Right renal pelvis (tissue), 4 donors: ENCODE measurements around the gene FOXR1. TPM values are rescaled to one million over a fixed set of nuclear protein-coding genes. Genes with fewer than 3 reads are reported as not detected.
"Not testable (repeated sequence)": the region's sequence is repeated elsewhere in the genome, so short reads cannot be mapped to it uniquely, and the experiment has no call there.

Source experiments
- DNase-seq, 4 donors: peaks; one replicate each; pipeline ENCODE4 v3.0.0-alpha.2; 2013; ENCODE audit warnings: low read depth in 4 of 4, low spot score in 3 of 4, missing footprints in 1 of 4
- polyA plus RNA-seq, 4 donors: library from polyadenylated mRNA; unstranded; fragments of 120-200 nt; gene quantifications; one replicate each; pipeline ENCODE4 v1.2.1, GENCODE V29; 2013; ENCODE audit not compliant: insufficient read length in 4 of 4

FOXR1 gene
- polyA plus RNA-seq, 4 donors, result 0.05 TPM; not detected in 3

DNA sequence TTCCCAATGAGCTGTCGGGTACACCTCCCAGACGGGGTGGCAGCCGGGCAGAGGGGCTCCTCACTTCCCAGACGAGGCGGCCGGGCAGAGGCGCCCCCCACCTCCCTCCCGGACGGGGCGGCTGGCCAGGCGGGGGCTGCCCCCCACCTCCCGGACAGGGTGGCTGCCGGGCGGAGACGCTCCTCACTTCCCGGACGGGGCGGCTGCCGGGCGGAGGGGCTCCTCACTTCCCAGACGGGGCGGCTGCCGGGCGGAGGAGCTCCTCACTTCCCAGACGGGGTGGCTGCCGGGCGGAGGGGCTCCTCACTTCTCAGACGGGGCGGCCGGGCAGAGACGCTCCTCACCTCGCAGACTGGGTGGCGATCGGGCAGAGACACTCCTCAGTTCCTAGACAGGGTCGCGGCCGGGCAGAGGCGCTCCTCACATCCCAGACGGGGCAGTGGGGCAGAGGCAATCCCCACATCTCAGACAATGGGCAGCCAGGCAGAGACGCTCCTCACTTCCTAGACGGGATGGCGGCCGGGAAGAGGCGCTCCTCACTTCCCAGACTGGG is 20.0 kb downstream of the FOXR1 start:
- not testable (repeated sequence) for DNase-seq

DNA sequence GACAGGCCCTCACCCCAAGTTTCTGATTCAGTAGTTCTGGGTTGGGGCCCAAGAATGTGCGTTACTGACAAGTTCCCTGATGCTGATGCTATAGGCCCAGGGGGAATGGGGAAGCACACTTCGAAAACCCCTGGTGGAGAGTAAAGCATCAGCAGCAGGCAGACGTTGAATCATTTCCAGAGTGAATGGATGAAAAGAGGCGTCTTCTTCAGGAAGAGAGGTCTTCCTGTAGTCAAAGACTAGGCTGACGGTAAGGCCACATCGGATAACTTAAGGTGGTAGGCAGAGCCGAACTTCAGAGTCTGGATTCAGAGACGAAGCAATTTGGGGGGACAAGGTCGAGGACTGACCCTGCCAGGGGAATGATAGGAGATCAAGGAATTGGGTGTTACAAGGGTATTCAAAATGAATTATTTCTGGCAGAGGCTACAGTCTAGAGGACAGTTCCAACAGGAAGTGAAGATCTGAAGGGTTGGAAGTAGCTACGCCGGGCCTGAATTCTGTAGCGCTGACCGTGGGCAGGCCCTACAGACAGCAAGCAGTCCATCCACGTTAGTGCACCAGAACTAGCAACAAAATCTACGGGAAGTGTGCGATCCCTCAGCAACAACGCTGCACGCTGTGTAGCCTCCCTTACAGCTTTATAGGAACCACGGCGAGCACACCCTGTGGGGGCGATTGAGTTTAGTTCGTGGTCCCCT is 25.5 kb downstream of the FOXR1 start:
- no peak for DNase-seq

DNA sequence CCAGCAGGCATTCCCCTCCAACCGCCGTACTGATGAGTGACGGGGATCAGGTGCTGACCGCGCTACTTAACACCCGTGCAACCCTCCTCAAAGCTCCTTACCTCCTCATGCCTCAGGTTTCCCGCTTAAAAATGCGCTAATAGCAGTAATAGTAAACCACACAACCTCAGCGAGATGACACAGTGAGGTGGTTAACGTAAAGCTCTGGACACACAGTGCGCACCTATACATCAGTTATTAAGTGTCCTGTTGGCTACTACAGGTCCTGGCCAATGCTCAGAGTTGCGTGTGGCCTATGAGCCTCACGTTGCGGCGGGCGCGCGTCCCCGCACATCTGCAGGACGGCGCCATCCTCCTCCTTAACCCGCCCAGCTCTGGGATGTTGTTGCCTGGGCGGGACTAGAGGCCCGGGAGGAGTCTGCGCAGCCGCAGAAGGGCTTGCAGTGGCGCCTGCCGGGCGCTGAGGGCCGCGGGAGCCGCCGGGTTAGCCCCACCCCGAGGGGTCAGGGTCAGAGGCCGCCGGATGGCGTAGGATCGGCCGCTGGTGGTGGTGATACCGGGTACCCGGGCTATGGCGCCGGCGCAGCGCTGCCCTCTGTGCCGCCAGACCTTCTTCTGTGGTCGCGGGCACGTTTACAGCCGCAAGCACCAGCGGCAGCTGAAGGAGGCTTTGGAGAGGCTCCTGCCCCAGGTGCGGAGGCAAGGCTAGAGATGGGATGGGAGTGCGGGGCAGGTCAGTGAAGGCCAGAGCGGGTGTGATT is 26.2 kb downstream of the FOXR1 start, which contains the start of gene CENATAC:
Gene CENATAC, plus strand, starts transcription at position 512 of the 761 bp plus-strand sequence. Its CDS starts 60 bp downstream, at position 572.
- peak; percentile 85 to 88 (median 87) for DNase-seq

DNA sequence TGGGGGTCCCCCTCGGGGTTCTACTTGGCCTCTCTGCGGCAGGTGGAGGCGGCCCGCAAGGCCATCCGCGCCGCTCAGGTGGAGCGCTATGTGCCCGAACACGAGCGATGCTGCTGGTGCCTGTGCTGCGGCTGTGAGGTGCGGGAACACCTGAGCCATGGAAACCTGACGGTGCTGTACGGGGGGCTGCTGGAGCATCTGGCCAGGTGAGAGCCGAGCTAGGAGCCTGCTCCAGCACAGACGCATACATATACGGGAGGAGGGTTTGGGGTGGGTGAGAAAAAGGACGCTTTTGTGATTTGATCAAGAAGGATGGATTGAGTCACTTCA is 26.8 kb downstream of the FOXR1 start:
- DNase-seq, result no peak

DNA sequence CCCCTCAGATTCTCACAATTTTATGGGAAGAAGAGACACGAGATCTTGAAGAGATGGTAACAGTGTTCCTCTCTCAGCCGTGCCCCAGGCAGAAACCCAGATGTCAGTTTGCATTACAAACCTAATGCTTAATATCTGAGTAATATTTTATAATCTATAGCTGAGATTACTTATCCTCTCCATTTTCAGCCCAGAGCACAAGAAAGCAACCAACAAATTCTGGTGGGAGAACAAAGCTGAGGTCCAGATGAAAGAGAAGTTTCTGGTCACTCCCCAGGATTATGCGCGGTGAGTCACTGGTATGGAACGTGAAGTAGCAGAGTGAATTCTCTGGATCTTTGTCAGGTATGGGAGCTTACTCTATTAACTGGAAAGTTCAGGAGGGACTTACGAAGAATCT is 27.3 kb downstream of the FOXR1 start:
- DNase-seq, result no peak

DNA sequence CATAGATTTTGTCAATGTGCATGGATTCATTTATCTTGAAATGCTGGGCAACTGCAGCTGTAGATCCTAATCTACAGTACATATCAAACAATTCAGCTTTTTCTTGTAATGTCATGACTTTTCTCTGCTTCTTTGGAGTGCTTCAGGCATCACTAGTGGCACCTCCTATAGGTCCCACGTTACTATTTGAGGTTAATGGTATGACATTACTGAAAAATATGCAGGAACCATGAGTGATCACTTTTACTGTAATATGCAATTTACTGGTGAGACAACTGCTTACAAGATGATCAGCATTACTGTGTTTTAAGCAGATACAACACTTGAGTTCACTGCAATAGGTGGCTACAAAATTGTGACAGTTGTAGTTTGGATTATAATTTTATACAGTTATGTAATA is 29.3 kb downstream of the FOXR1 start:
- DNase-seq, result no peak

DNA sequence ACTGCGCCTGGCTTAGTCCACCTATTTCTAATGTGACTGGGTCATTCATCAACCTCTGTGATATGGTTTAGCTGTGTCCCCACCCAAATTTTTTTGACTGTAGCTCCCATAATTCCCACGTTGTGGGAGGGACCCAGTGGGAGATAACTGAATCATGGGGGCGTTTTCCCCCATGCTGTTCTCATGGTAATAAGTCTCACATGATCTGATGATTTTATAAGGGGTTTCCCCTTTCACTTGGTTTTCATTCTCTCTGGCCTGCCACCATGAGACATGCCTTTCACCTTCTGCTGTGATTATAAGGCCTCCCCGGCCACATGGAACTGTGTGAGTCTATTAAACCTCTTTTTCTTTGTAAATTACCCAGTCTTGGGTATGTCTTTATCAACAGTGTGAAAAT is 35.1 kb downstream of the FOXR1 start:
- no peak for DNase-seq

DNA sequence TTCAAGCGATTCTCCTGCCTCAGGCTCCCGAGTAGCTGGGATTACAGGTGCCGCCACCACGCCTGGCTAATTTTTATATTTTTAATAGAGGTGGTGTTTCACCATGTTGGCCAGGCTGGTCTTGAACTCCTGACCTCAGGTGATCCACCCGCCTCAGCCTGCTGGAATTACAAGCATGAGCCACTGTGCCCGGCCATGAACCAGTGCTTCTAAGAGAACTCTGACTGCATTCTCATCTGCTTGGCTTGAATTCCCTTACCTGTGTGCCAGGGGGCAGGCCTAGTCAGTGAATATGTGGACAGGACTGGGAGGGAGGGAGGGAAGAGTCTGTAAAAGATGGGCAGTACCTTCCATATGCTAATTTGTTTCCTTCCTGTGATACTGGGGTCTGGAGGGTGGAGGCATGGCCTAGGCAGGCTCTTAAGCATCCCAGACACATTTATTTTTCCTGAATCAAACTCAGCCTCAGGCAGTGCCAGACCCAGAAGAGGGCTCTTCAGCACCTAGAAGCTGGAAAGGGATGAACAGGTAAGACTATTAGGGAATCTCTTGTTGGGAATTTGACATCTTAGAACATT is 40.0 kb downstream of the FOXR1 start:
- DNase-seq, result no peak

DNA sequence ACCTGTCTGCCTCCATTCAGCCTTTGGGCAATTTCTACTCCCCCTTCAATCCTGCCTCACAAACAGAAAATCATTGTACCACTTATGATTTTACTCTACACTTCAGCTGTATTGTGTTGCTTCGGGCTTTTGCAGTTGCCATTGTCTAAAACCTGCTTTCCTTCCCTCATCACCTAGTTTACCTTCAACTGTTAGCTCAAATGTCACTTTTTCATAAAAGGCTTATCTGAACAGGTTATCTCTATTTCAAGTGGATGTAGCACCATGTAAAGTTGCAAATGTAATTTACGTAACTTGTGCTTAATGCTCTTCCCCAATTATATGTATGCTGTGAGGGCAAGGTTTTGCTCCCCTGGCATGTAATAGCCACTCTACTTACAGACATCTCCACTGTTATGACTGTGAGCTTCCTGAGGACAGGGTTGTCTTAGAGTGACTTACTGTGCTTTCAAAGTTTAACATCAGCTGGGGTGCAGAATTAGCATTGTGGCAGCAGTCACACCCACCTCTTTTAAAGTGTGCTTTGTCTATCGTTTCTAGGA is 41.1 kb downstream of the FOXR1 start:
- DNase-seq, result no peak

DNA sequence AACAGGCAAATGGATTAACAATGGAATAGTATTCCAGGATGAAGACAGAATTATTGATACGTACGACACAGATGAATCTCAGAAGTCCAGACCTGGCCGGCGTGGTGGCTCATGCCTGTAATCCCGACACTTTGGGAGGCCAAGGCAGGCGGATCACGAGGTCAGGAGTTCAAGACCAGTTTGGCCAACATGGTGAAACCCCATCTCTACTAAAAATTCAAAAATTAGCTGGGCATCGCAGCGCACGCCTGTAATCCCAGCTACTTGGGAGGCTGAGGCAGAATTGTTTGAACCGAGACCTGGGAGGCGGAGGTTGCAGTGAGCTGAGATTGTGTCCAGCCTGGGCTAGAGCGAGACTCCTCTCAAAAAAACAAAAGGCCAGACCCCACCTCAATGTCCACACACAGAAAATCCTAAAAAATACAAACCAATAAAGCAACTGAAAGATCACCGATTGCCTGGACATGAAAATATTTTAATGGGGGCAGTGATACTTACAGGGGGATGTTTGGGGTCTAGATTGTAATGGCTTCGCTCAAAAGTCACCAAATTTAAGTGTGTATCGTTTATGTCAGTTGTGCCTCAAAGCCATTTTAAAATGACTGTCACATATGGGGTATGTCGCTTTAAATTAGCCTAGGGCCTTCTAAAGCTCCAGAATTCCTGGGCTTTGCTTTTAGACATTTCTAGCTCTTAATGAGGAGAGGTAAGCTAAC is 42.8 kb downstream of the FOXR1 start:
- DNase-seq, result no peak

DNA sequence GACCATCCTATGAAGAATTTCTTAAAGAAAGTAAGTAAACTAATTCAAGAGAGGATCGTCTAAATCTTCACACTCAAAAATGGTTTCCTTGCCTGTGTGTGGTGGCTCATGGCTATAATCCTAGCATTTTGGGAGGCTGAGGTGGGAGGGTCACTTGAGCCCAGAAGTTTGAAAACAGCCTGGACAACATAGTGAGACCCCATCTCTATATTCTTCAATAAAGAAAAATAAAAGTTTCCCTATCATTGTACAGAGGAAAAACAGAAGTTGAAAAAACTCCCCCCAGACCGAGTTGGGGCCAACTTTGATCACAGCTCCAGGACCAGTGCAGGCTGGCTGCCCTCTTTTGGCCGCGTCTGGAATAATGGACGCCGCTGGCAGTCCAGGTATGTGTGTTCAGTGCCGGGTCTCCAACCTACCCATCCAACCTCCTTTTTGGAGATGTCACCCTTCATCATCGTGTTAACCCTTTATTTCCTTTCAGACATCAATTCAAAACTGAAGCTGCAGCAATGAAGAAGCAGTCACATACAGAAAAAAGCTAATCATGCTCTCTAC is 43.6 kb downstream of the FOXR1 start:
- no peak for DNase-seq

DNA sequence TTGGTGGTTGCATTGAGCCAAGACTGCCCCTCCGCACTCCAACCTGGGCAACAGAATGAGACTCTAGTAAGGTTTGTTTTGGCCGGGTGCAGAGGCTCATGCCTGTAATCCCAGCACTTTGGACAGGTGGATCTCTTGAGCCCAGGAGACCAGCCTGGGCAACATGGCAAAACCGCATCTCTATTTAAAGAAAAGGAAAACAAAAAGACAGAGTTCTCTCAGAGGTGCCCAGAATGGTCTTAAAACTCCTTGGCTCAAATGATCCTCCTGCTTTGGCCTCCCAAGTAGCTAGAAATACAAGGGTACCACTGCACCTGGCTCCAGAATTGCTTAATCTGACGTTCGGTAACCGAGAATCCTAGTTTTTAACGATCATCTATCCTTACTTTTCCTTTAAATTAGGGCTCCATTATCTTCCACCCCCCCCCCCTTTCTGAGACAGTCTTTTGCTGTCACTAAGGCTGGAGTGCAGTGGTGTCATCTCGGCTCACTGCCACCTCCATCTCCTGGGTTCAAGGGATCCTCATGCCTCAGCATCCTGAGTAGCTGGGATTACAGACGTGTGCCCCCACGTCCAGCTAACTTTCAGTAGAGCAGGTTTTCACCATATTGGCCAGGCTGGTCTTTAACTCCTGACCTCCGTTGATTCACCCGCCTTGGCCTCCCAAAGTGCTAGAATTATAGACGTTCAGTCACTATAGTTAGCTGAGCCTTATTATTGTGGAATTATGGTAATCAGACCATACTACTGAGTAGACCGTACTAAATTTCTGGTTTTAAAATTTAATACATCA is 44.9 kb downstream of the FOXR1 start:
- DNase-seq, result no peak

DNA sequence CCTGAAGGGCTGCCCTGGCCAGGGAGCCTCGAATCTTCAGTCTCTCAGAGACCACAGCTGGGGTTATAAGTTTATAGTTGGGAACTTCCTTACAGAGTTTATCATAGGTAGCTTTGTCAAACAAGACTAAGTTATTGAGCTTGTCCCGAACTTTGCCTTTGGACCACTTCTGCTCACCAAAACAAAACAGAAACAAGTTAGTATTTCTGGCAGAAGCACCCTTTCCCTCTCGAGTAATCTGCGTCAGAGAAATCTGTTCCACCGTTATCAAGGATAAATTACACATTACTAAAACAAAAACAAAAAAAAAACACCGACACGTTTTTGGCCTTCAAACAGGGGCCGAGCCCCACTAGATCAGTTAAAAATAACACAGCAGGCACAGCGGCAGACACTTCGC is 45.8 kb downstream of the FOXR1 start:
- not testable (repeated sequence) for DNase-seq

DNA sequence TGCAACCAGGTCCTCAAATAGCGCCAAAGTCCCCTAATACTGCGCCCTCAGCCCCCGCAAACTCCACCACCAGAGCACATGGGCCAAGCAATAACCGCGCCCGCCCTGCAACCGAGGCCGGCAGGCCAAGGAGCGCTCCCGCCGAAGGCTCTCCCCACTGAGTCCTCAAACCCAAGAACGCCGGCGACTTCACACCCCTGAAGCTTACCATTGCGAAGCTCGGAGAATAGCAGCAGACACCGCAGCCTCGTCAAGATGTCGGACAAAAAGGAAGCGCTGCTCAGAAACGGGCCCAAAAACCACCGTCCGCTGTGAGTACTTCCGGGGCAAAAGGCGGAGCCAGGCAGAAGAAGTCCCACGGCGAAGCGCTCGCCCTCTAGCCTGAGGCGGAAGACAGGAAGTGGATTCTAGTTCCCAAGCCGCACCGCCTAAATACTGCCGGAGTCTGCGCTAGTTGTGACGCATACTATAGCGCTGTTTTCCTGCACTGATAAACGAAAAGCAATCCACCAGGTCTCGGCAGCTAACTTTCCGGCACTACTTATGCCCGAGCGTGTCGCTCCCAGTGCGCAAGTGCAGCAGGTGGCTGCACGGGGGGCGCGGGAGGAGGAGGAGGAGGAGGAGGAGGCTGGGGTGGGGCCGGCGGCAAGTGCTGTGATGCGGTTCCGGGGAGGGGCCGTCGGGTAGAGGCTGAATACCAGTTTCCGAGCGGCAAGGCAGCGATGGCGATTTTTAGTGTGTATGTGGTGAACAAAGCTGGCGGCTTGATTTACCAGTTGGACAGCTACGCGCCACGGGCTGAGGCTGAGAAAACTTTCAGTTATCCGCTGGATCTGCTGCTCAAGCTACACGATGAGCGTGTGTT is 46.7 kb downstream of the FOXR1 start, which contains the start of the genes RPS25 and TRAPPC4:
Gene RPS25, minus strand, starts transcription at position 270 of the 865 bp plus-strand sequence. Its CDS starts 59 bp downstream, at position 211.
Gene TRAPPC4, plus strand, starts transcription at position 693 of the 865 bp plus-strand sequence. Its CDS starts 30 bp downstream, at position 723.
- DNase-seq, result peak; percentile 92 to 96 (median 94)

DNA sequence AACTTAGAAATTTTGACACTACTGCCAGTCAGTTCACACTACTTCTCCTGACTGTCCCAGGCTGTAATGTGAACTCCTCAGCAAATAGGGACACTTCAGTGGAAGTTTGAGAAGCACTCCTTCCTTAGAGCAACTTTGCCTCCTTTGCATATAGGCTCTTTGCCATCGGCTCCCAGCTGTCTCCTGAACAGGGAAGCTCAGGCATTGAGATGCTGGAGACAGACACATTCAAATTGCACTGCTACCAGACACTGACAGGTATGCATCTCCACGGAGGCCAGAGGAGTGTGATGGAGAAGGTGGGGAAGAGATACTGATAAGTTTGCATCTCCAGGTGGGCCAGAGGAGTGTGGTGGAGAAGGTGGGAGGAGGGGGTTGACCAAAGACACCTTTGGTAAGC is 48.4 kb downstream of the FOXR1 start:
- DNase-seq, result no peak

DNA sequence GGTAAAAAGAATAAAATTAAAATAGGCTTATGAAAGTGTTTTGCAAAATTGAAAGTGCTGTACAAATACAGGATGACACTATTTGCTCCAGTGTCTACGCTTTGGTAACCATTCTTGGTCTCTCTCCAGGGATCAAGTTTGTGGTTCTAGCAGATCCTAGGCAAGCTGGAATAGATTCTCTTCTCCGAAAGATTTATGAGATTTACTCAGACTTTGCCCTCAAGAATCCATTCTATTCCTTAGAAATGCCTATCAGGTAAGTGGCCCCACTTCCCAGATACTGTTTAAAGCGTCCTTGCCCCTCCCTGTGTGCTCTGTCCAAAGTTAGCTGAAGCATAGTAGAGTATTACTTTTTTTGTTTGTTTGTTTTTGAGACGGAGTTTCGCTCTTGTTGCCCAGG is 50.1 kb downstream of the FOXR1 start:
- DNase-seq, result no peak

DNA sequence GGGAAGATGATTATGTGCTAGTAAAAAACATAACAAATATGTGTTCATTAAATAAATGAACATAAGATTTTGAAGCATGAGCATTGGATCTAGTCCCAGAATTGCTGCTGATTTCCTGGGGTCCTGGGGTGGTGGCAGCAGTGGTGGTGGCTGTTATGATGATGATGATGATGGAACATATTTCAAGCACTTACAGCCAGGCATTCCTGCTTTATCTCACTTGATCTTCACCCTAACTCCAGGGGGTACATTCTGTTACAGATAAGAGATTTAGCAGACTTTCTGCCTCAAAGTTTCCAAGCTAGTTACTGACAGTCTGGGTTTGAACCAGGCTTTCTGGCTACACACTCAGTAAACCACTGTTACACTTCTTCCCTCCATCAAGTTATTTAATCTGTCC is 52.2 kb downstream of the FOXR1 start:
- no peak for DNase-seq

DNA sequence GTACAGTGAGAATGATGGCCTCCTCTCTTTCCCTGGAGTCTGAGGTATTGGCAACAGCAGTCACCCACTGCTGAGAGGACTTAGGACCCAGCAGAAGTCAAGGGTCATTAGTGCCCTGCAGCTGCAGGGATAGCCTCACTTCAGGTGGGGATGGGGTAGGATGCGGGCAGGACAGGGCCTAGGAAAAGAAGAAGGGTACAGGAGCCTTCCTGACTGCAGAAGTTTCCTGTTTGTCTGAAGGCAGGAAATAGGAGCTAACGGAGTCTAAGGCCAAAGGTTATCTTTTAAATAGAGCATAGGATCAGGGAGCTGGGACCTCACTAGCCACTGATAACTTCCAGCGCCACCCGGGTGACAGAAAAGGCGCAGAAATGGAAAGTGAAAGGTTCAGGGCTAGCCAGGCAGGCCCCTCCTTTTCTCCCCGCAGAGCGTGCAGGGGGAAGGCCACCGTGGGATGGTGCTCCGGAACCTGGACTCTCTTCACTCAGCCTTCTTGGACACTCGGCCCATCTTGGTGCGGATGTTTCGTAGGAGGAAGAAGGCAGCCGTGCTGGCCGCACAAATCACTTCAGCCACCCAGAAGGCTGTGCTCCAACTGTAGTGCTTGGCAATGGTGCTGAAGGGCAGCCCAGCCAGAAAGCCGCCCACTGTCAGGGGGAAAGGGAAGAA is 53.0 kb downstream of the FOXR1 start:
- no peak for DNase-seq
